Peyer's patch (tissue), 4 donors: ENCODE measurements around the gene CDH4. TPM values are rescaled to one million over a fixed set of nuclear protein-coding genes. Genes with fewer than 3 reads are reported as not detected.

Experiments
- DNase-seq, 3 donors: peaks; one replicate each; pipeline ENCODE4 v3.0.0-alpha.2; 2017 to 2019
- H3K27ac ChIP-seq, 4 donors: fragments of 200-600 bp; sonication (generic); one replicate each; pipeline ENCODE4 v1.5.1; 2016 to 2019
- H3K27me3 ChIP-seq, 2 donors: fragments of 200-600 bp; sonication (generic); one replicate each; pipeline ENCODE4 v1.5.1; 2019
- H3K36me3 ChIP-seq, 3 donors: fragments of 200-600 bp; sonication (generic); one replicate each; pipeline ENCODE4 v1.5.1; 2016 to 2019
- H3K4me1 ChIP-seq, 4 donors: fragments of 200-600 bp; sonication (generic); one replicate each; pipeline ENCODE4 v1.5.1; 2016 to 2019
- H3K4me3 ChIP-seq, 4 donors: fragments of 200-600 bp; sonication (generic); 1 replicate in 3 of 4; 2 replicates in 1 of 4; pipeline ENCODE4 v1.5.1; 2016 to 2019; ENCODE audit warnings: mild to moderate bottlenecking in 1 of 4
- H3K9me3 ChIP-seq, 4 donors: fragments of 200-600 bp; sonication (generic); one replicate each; pipeline ENCODE4 v1.5.1; 2016 to 2019; ENCODE audit warnings: mild to moderate bottlenecking in 1 of 4
- POLR2A ChIP-seq, 2 donors: fragments of 450-650 bp; IDR thresholded peaks; one replicate each; pipeline ENCODE4 v1.5.1; 2017; ENCODE audit warnings: antibody characterized with exemption in 2 of 2, mild to moderate bottlenecking in 2 of 2, moderate library complexity in 2 of 2
- total RNA-seq, 4 donors: library from RNA; depleted of rRNA; stranded (reverse); fragments of >200 nt; gene quantifications; one replicate each; pipeline ENCODE4 v1.1.0, GENCODE V29; 2016
- TF ChIP-seq, protein P1 (sequence below), 6 experiments: fragments of 450-650 bp in 4 of 6; fragments of 200-600 bp in 2 of 6; sonication (generic) in 1 of 6; IDR thresholded peaks; one replicate each; pipeline ENCODE4 v1.5.1; 2017 to 2019; ENCODE audit warnings: antibody characterized with exemption in 6 of 6, mild to moderate bottlenecking in 3 of 6, moderate library complexity in 1 of 6

CDH4 gene
- total RNA-seq, 4 donors from 2014 or later = 0.27 TPM; not detected in 3

DNA sequence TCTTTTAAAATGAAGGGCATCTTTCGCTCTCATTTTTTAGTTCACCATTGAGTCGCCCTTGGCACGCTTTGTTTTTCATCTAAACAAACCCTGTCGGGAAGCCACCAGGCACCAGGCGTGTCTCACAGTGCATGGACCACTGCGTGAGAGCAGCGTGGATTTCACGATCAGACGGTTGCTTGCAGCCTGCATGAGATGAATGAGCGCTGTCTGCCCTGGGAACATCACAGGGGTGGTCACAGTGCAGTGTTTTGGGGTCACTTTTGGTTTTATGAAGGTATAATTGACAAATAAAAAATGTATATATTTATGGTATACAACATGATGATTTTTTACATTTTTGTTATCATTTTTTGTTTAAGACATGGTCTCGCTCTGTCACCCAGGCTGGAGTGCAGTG lies 61.3 kb downstream of the CDH4 start:
- H3K27ac ChIP-seq = no peak overlapping the region
- DNase-seq = no peak
- TF ChIP-seq, protein P1, sequence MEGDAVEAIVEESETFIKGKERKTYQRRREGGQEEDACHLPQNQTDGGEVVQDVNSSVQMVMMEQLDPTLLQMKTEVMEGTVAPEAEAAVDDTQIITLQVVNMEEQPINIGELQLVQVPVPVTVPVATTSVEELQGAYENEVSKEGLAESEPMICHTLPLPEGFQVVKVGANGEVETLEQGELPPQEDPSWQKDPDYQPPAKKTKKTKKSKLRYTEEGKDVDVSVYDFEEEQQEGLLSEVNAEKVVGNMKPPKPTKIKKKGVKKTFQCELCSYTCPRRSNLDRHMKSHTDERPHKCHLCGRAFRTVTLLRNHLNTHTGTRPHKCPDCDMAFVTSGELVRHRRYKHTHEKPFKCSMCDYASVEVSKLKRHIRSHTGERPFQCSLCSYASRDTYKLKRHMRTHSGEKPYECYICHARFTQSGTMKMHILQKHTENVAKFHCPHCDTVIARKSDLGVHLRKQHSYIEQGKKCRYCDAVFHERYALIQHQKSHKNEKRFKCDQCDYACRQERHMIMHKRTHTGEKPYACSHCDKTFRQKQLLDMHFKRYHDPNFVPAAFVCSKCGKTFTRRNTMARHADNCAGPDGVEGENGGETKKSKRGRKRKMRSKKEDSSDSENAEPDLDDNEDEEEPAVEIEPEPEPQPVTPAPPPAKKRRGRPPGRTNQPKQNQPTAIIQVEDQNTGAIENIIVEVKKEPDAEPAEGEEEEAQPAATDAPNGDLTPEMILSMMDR (IDR thresholded peaks at IDR 0.05) = no peak
- TF ChIP-seq POLR2A (IDR thresholded peaks at IDR 0.05) = no peak
- H3K4me1 ChIP-seq = no peaks in the 10 kb centered on the region
- no peaks in the 10 kb centered on the region for H3K36me3 ChIP-seq
- H3K27me3 ChIP-seq = no peaks in the 10 kb centered on the region
- H3K9me3 ChIP-seq = no peaks in the 10 kb centered on the region
- H3K4me3 ChIP-seq = no peak overlapping the region

GRCh38 chr20:61314326-61315010 lies 62.4 kb downstream of the CDH4 start:
- H3K27me3 ChIP-seq = no peaks in the 10 kb centered on the region
- no peak overlapping the region for H3K4me3 ChIP-seq
- no peak for DNase-seq
- H3K4me1 ChIP-seq = no peaks in the 10 kb centered on the region
- TF ChIP-seq, protein P1 (IDR thresholded peaks at IDR 0.05) = no peak
- TF ChIP-seq POLR2A (IDR thresholded peaks at IDR 0.05) = no peak
- H3K36me3 ChIP-seq = no peaks in the 10 kb centered on the region
- no peak overlapping the region for H3K27ac ChIP-seq
- H3K9me3 ChIP-seq = no peaks in the 10 kb centered on the region

DNA sequence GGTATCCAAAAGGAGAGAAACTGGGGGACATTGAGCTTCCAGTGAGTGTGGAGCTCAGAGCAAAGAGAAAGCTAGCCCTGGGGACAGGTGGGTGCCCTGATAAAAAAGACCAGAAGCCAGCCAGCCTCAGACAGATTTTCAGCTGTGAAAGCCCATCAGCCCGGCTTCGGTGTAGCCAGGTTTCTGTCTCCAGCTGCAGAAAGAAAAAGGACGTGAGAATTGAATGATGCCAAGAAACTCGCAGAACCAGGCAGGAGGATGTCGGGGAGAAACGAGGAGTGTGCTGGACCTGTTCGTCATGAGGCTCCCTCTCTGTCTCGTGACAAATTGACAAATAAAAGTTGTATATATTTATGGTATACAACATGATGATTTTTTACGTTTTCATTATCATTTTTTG lies 63.3 kb downstream of the CDH4 start:
- Histone ChIP-seq H3K27ac (no peak overlapping the region), H3K36me3 (no peaks in the 10 kb centered on the region), H3K4me3 (no peak overlapping the region), H3K9me3 (no peaks in the 10 kb centered on the region), H3K27me3 (no peaks in the 10 kb centered on the region), H3K4me1 (no peaks in the 10 kb centered on the region)
- no peak for DNase-seq
- TF ChIP-seq POLR2A (IDR thresholded peaks at IDR 0.05) = no peak
- TF ChIP-seq, protein P1 (IDR thresholded peaks at IDR 0.05) = no peak

GRCh38 chr20:61316346-61316745 lies 64.3 kb downstream of the CDH4 start:
- DNase-seq = no peak
- H3K4me3 ChIP-seq = no peak overlapping the region
- no peaks in the 10 kb centered on the region for H3K9me3 ChIP-seq
- TF ChIP-seq, protein P1 (IDR thresholded peaks at IDR 0.05) = no peak
- no peaks in the 10 kb centered on the region for H3K36me3 ChIP-seq
- no peaks in the 10 kb centered on the region for H3K4me1 ChIP-seq
- no peak overlapping the region for H3K27ac ChIP-seq
- no peaks in the 10 kb centered on the region for H3K27me3 ChIP-seq

DNA sequence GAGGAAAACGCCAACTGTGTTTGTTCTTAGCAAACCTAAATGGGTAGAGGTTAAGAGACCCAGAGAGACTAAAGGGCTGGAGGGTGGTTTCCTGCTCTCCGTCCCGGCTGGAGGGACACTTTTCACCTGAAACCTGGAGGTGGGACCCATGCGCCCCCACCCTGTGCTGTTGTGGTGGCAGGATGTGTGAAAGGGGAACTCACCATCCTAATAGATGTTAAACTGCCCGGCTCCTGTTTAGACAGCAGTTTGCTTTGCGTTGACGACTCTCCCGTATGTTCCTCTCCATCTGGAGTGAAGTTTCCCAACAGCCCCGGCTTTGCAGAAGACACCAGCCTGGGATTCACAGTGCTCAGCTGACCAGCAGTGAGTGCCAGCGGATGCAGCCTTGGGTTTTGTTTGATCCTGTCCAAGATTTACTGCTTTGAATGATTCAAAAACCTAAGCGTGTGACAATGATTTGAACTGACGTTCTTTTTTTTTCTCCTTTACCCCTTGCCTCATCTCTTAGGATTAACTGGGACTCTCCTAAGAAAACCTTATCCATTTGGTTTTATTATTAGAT lies 66.0 kb downstream of the CDH4 start:
- TF ChIP-seq POLR2A (IDR thresholded peaks at IDR 0.05) = no peak
- TF ChIP-seq, protein P1 (IDR thresholded peaks at IDR 0.05) = no peak
- Histone ChIP-seq H3K27me3 (no peaks in the 10 kb centered on the region), H3K4me3 (no peak overlapping the region), H3K27ac (no peak overlapping the region), H3K4me1 (no peaks in the 10 kb centered on the region), H3K36me3 (no peaks in the 10 kb centered on the region), H3K9me3 (no peaks in the 10 kb centered on the region)
- DNase-seq = no peak
